GM19351 (cell line): Measurements from ENCODE around the gene GCK.
"Not testable (repeated sequence)": the region's sequence is repeated elsewhere in the genome, so short reads cannot be mapped to it uniquely, and the experiment has no call there.

ENCODE experiments used
- ATAC-seq: cut with Tn5 transposase; IDR thresholded peaks from one replicate; pipeline ENCODE4 v1.9.1; 2021; ENCODE audit warnings: mild to moderate bottlenecking, moderate library complexity; ENCODE audit not compliant: unreplicated experiment

The GCK gene

DNA sequence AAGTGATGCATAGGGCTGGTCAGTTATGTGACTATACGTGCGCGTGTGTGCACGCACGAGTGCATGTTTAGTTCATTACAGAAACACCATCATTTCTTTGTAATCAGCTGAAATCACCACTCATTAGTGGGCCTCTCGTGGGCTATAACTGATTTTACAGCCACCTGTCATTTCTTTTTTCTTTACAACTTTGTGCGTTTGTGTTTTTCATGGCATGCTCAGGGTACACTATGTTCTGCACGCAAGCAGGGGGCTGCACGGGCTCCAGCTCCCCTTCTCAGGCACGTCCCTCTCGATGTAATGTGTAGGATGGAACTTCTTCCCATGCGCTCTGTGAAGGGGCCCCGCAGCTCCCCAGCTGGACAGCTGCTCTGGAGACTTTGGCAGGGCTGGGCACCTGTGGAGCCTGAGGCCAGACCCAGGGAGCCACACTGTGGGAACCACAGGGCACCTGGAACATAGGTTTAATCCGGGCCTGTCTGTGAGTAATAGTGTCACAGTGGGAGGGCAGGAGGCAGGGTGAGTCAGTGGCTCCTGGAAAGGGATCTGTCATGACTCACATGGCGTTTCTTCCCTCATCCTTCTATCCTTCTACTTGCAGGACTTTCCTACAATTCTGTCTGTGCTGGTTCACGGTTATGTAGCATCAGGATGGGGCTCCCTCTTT is 4.9 kb downstream of the GCK start:
- no peak for ATAC-seq

DNA sequence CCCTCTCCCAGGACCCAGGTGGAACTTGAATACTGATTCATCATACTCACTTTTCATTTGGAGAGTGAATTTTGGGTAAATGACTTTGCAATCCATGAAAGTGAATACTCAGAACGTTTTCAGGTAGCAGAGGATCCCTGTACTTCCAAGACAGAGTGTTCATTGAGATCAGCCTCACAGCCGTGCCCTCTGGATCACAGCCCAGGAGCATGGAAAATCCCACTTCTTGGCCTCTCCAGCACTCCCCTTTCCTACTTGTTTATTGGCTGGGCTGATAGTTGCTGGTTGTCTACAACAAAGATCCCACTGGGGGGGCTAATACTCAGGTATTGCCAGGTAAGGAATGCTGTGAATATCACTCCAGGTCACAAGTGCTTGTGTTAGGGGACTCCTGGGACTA is 5.9 kb downstream of the GCK start:
- ATAC-seq: no peak

DNA sequence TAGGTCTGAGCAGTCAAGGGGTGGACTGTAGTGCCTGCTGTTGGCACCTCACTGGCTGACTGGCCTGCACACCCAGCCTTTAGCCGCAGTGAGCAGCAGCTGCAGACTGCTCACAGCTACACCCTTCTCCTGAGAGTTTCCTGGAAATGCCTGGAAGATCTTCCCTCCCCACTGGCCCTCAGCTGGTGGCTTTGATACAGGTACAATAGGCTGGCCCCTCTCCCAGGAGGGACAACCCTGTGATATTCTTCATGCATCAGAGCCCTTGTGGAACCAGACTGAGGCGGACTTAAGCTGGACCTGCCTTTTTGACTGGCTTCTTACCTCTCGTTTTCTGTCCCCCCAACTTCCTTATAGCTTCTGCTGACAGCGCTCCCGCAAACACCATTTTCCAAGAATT is 6.4 kb downstream of the GCK start:
- ATAC-seq: no peak

DNA sequence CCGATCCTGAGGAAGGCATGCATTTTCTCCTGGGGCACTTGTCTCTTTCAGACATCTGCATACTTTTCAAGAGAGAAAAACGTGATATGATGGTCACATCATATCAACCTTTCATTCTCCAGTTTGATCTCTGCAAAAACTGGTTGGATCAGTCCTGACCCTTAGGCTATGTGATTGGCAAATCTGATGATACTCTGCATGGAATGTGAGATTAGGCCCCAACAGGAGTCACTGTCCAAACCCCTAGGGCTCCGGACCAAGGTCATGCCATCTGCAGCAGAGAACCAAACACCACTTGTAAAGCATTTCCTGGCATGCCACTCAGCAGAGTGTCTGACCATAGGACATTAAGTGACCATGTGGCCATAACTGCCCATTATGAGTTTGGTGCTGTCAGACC is 8.6 kb downstream of the GCK start:
- ATAC-seq: no peak

DNA sequence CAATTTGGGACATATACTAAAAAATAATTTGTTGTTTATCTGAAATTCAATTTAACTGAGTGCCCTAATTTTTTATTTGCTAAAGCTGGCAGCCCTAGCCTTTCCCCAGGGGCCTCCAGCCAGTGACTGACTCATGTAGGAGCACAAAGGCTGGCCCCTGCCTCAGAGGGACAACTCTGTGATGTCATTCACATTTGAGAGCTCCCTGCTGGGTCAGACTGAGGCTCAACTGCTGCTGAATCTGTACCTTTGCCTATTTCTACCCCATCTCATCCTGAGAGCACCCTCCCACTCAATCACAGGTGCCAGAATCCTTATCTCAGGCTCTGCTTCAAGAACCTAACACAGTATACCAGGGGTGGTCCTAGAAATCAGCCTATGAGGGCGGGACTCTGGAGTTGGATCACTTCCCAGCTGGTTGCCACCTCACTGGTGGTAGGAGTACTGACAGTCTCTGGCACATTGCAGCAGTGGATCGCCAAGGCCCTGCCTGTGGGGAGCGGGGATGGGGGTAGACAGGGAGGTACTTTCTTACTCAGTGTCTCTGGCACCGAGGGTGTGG is 11.6 kb downstream of the GCK start:
- ATAC-seq: no peak

DNA sequence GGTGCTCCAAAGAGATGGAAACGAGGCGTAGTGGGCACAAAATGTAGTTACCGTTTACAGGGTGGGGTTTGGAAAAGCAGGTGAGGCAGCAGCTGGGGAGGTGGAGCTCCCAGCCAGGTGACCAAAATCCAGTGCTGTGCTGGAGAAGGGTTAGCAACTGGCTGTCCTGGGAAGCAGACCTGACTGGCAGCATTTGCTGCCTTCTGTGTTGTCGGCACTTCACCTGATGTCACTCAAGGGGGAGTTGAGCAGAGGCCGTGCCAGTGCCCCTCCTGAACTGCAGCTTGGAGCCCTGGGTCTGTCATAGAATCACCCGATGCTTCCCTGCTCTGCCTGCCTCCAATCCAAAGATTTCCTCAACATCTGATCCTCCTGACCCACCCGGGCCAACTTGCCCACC is 12.8 kb downstream of the GCK start:
- ATAC-seq: no peak

DNA sequence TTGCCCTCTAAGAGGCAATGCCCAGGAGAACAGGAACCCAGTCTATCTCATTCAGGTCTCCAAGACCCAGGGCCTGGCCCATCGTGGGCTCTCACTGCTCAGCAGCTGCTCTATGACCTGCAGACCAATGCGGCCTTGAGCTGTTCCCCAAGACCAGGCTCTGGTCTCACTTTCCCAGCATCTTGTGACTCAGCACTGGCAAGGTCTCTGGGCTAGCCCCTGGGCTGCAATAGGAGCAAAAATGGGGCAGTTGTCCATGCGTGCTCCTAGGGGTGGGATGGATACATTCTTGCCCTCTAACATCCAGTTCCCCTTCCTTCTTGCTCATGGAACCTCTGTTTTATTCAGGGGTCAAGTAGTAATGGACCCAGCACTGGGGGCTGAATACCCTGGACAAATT is 13.5 kb downstream of the GCK start:
- no peak for ATAC-seq

DNA sequence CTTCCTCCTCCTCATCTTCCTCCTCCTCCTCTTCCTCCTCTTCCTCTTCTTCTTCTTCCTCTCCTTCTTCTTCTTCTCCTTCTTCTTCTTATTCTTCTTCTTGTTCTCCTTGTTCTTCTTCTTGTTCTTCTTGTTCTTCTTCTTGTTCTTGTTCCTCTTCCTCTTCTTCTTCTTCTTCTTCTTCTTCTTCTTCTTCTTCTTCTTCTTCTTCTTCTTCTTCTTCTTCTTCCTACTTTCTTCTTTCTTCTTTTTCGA is 14.6 kb downstream of the GCK start:
- ATAC-seq: not testable (repeated sequence)

DNA sequence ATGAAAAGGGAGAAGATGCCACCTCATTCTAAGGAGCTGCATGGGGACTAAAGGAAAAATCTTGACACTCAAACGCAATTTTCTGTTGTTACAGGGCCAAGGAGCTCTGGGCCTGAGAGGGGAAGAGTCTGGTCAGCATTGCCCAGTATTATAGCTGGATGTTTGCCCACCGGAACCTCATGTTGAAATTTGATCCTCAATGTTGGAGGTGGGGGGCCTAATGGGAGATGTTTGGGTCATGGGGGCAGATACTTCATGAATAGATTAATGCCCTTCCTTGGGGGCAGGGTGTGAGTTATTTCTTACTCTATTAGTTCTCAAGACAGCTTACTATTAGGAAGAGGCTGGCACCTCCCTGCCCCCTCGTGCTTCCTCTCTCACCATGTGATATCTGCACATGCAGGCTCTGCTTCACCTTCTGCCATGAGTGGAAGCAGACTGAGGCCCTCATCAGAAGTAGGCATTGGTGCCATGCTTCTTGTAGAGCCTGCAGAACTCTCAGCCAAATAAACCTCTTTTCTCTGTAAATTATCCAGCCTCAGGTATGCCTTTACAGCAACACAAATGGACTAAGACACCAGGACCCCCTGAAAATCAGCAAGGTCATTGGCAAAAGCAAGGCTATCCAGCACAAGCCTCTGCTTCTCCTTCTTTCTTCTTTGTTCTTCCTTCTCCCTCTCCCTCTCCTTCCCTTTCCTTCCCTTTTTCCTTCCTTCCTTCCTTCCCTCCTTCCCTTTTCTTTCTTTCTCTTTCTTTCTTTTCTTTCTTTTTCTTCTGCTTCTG is 15.1 kb downstream of the GCK start:
- ATAC-seq: no peak

DNA sequence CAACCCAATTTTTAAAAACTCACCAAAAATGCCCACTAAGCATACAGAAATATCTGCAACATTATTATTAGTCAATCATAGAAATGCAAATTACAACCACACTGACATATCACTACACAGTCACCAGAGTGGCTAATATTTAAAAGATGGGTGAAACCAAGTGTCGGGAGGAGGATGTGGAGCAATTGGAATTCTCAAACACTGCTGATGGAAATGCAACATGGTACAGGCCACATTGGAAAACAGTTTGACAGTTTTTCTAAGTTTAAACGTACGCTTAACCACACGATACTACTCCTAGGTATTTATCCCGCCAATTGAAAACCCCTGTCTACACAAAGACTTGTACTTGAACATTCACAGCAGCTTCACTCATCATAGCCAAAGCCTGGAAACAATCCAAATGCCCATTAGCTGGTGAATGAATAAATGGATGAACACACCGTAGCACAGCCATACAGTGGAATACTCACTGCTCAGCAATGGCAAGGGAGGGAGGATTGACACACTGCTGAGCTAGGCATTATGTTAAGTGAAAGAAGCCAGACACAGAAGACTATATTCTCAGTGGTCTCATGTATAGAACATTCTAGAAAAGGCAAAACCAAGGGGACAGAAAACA is 16.3 kb downstream of the GCK start:
- ATAC-seq: no peak

DNA sequence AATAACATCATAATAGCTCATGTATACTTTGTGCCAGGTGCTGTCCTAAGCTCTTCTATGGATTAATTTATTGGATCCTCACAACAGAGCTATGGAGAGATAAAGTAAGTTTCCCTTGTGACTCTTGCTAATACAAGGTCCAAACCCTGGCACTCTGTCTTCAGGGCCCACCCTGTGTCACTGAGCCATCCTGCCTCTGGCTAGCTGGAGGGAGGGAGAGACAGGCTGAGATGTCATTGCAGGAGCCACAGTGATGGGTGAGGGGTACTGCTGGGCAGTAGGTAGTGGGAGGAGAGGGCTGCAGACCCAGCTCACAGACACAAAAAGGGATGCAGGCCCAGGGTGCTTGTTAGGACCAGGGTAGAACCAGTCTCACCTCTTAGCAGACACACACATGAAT is 16.9 kb downstream of the GCK start:
- no peak for ATAC-seq

DNA sequence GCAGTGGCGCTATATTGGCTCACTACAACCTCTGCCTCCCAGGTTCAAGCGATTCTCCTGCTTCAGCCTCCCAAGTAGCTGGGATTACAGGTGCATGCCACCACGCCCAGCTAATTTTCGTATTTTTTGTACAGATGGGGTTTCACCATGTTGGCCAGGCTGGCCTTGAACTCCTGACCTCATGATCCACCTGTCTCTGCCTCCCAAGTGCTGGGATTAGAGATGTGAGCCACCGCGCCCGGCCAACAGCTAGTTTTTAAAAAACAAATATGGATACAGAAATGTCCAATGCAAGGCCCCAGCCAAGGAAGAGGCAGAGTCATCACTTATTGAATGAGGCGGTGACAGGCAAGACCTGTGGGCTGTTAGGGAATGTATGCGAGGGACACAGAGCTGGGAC is 17.3 kb downstream of the GCK start:
- ATAC-seq: not testable (repeated sequence)

DNA sequence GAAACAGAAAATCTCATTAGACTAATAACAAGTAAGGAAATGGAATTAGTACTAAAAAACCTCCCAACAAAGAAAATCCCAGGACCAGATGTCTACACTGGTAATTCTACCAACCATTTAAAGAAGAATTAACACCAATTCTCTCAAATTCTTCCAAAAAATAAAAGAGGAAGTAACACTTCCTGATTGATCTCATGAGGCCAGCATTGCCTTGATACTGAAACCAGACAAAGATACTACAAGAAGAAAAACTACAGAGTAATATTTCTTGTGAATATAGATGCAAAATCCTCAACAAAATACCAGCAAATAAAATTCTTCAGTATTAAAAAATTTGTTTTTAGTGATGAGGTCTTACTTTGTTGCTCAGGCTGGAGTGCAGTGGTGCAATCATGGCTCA is 21.3 kb downstream of the GCK start:
- no peak for ATAC-seq

DNA sequence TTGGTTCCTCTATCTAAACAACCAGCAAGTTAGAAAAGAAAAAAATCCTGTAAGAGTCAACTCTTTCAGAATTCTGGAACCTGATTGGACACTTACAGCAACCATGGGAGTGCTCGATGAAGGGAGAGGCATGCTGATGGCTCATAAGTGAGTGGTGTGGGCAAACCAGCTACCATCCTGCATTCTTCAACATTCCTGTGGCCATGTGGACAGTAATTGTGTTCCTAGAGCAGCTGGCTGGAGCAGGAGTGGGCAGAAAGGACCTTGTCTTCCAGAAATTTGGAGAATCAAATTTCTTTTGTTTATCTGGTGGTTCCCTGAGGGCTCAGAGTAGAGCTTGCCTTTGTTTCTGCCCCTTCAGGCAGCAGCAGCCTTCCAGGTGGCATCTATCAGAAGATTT is 25.6 kb downstream of the GCK start:
- no peak for ATAC-seq

DNA sequence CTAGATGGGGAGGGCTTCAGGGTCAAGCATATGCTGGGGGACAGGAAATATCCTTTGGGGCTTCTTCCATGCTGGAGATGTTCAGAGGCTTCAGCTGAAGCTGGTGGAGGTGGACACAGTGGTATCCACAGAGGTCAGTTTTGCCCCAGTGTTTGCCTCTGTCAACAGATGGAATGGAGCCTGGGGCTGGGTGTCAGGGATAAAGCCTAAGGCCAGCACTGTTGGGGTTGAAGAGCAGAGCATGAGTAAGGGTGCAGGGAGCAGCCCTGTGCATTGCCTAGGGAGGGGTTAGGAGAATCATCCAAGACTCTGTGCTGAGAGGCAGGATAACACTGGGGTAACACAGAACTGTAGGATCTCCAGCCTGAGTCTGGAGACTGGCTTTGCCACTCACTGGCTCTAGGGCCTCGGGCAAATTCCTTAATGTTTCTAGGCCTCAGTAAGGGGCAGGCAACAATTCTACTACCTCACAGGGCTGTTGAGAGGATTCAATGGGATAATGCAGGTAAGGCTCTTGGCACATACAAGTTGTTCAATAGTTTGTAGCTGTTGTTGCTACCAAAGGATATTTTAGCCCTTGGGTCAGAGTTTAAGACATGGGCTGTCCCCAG is 26.3 kb downstream of the GCK start:
- no peak for ATAC-seq

DNA sequence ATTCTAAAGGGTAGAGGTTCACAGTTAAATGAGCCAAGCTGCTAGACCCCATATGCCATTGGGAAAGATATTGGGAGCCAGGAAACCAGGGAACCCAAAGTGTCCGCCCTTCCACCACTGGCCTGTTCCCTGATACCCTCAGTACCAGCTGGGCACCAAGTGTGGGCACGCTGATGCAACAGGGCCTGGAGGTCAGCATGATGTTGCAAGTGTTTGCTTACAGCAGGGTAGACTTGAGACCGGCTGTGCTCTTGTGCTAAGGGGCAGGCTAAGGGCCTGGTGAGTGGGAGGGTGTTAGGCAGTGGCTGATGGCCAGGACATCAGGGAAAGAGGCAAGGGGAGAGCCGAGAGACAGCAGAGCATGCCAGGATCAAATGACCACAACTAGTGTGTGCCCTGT is 27.1 kb downstream of the GCK start:
- ATAC-seq: no peak

DNA sequence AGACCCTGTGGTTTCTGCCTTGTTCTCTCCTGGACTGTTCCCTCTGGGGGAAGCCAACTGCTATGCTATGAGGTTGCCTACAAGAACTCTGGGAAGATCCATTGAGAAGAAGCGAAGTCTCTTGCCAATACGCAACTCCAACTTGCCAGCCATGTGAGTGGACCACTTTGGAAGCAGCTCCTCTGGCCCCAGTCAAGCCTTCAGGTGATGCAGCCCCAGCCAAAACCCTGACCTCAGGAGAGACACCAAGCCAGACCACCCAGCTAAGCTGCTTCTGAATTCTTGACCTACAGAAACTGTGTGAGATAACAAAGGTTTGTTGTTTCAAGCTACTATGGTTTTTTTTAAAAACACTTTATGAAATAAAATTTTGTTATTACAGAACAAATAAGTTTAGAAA is 27.9 kb downstream of the GCK start:
- no peak for ATAC-seq

DNA sequence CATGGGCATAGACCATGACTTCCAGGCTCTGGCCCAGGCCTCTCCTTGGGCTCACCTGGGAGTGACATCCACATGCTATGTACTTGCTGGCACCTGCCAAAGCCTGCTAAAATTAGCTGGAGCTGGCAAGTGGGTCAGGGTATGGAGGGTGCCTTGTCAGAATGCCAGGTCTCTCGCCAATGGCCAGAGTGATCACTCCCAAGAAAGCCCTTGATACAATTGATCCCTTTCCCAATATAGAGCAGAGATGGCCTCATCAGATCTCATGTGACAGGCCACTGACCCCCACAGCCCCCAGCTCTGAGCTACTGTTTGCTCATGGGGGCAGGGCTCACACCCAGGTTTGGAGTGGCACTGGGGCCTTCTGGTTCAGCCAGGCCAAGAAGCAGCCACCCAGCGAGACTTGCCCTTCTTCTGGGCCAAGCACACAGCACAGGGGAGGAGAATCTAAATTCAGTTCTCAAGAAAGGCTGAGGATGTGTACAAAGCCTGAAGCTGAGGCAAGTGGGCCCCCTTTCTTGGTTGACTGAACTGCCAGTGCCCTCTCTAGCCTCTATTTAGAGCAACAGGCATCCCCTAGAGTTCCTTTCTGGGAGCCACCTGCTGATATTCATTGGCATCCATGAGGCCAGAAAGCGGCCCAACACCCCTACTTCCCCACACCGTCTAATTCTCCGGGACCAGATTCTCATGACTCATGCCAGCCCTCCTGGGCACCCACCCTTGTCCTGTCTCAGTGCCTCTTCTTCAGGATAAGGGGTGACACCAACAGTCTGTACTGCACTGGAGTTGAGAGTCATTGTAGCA is 29.2 kb downstream of the GCK start:
- no peak for ATAC-seq

DNA sequence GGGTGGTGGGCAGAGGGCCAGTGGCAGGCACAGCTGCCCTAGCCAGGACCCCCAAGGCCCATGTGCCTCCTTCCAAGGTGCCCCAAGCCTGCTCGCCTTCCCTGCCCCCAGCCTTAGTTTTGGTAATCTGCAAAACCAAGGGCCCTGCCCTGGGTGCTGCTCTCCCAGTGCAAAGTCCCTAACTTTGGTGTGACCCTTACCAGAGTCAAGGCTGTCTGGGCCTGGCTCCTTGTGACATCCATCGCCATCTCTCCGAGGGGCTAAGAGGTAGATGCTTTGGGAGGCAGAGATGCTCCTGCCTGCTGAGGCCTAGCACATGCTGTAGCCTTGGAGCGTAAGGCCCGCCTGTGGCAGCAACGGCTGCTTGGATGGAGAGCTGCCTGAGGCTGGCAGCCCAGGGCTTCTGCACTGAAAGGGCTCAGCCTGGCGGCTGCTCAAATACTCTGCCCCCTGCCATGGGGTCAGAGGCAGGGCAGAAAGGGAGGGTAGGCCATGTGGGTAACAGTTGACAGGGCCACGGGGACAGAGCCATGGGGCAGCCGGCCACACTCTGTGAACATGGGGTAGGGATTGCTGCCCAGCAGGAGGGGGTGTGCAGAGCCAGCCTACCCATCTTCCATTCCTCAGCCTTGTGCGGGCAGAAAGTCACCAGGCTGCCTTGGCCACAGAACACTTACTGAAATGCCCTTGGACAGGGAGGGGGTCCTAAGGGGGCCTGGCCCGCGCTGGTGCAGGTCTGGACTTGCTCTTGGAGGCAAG is 30.2 kb downstream of the GCK start:
- ATAC-seq: no peak
